ENCODE data around the gene WDR31.
"Not testable (repeated sequence)": the region's sequence is repeated elsewhere in the genome, so short reads cannot be mapped to it uniquely, and the experiment has no call there.

The WDR31 gene

DNA sequence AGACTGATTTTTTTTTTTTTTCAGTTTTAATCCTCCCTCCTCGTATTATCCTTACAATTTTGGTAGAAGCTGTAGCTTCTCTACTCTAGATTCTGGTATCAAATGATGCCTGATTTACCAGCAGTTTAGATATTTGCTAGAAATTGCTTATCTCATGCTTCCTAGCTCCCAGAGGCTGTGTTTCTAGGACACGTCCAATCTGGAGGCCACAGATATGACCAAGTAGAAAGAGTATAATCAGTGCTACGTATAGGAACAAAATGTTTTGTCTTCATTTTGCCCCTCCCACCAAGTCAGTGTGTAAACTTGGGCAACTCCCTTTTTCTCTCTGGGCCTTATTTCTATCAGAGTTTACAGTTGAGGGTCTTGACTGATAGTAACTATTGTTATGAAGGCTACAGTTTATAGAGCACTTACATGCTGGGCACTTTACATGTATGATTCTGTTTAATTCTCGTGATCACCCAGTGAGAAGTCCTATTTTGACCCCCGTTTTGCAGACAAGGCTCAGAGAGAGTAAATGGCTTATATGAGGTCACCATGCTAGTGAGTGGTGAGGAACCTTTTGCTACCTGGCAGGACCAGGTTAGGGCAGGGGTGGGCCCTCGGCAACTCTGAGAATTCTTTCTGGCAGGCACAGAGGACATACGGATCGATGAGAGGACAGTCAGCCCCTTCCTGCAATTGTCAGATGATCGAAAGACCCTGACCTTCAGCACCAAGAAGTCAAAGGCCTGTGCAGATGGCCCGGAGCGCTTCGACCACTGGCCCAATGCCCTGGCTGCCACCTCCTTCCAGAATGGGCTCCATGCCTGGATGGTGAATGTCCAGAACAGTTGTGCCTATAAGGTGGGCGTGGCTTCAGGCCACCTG is 29.1 kb upstream of the WDR31 start:
- DNase-seq (ENCODE audit: low read depth in 2 of 2) = no peak

- DNase-seq (ENCODE audit: low read depth in 2 of 2) = no peak
These were observed 28.4 kb upstream of the WDR31 start for GRCh38 chr9:113368348-113368981.

- not testable (repeated sequence) for DNase-seq (ENCODE audit: low read depth in 2 of 2)
These were observed 25.6 kb upstream of the WDR31 start for GRCh38 chr9:113365652-113366051.

GRCh38 chr9:113364951-113365350 is 24.9 kb upstream of the WDR31 start:
- DNase-seq (ENCODE audit: low read depth in 2 of 2) = no peak

GRCh38 chr9:113363336-113363735 is 23.3 kb upstream of the WDR31 start:
- no peak for DNase-seq (ENCODE audit: low read depth in 2 of 2)

DNA sequence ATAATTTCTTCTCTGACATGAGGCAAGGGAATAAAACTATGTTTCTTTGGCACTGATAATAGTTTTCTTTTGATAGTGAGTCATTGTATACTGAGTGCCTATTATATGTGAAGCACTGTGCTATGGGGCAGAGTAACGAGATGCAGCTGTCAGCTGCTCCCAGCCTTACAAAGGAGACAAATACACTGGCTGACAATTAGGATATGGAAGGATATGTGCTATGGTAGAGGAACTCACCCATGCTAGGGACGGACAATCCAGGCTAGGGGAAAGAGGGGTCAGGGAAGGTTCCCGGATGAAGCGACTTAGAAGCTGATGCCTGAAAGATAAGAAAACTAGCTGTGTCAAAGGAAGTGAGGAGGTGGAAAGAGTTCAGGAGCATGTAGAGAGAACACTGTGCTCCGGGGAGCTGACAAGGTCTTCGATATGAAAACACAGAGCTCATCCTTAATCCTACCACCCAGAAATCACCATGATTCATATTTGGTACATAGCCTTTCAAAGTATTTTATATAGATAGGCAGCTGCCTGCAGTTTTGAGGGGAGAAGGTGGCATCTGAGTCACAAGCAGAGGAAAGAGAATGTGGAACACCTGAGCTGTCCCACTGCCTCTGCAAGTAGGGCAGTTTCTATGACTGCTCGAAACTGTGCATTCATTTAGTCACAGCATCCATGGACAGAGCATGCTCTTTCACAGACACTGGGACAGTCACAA is 21.4 kb upstream of the WDR31 start:
- no peak for DNase-seq (ENCODE audit: low read depth in 2 of 2)

GRCh38 chr9:113360242-113360842 is 20.3 kb upstream of the WDR31 start:
- DNase-seq (ENCODE audit: low read depth in 2 of 2) = no peak

- DNase-seq (ENCODE audit: low read depth in 2 of 2) = no peak
These were observed 19.3 kb upstream of the WDR31 start for GRCh38 chr9:113359385-113359784.

DNA sequence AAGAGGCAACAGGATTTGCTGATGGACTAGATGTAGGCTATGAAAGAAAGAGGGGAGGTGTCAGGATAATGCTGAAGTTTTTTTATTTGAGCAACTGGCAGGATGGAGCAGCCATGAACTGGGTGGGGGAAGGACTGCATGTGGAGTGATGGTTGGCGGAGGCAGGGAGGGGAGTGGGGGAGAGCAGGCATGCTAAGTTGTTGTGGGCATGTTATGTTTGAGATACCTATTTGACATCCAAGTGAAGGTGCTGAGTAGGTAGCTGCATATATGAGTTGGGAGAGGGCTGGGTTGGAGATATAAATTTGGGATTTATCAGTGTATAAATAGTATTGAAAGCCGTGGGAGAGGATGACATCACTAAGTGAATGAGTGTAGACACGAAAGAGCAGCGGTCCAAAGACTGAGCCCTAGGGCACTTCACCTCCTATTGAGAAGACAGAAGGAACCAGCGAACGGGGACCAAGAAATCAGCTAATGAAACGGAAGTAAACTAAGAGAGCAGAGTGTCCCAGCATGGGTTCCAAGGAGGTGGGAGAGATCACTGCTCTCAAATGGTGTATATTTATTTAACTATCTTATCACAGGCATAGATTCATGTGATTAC is 16.7 kb upstream of the WDR31 start:
- DNase-seq (ENCODE audit: low read depth in 2 of 2) = no peak

DNA sequence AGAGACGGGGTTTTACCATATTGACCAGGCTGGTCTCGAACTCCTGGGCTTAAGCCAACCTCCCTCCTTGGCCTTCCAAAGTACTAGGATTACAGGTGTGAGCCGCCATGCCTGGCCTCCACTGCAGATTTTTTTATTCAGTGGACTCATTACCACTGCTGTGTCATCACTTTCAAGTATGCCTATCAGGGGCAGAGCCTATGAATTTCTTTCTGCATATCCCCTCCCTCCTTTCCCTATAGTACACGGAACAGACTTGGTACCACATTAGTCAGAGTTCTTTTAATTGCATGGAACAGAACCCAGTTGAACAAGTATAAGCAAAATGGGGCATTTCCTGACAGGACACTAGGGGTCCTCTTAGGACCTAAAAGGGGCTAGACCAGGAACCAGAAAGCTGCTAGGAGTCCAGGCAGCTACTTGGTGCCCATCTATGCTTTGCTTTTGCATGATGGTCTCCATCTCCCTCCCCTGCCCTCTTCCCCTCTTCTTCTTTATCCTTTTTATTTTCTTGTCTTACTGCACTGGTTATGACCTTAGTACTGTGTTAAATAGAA is 15.0 kb upstream of the WDR31 start:
- DNase-seq (ENCODE audit: low read depth in 2 of 2) = no peak

DNA sequence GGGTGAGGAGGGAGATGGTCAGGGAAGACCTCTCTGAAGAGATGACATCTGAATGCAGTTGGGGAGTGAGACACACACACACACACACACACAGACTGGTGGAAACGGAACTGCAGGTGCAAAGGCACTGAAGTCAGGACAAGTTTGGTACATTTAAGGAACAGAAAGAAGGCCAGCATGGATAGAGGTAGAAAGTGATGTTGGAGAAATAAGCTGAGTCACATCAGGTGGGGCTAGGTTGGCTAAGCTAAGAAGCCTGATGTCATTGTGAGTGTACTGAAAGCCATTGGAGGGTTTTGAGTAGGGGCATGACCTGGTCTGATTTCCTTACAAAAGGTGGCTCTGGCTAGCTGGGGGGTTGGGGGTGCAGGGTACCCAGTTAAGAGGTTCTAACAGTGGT is 12.3 kb upstream of the WDR31 start:
- DNase-seq (ENCODE audit: low read depth in 2 of 2) = no peak

DNA sequence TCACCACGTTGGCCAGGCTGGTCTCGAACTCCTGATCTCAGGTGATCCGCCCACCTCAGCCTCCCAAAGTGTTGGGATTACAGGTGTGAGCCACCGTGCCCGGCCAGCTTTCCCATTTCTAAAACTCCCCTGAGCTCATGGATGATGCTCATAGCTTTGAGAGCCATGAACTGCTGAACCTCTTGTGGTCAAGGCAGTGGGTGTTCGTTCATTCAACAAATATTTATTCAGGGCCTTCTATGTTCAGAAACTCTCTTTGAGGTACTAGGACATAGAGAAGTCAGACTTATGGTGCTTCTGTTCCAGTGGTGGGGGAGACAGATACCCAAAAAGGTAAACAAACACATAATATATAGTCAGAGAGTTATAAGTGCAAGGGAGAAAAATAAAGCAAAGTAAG is 11.9 kb upstream of the WDR31 start:
- no peak for DNase-seq (ENCODE audit: low read depth in 2 of 2)

GRCh38 chr9:113350937-113351336 is 10.9 kb upstream of the WDR31 start:
- no peak for DNase-seq (ENCODE audit: low read depth in 2 of 2)

DNA sequence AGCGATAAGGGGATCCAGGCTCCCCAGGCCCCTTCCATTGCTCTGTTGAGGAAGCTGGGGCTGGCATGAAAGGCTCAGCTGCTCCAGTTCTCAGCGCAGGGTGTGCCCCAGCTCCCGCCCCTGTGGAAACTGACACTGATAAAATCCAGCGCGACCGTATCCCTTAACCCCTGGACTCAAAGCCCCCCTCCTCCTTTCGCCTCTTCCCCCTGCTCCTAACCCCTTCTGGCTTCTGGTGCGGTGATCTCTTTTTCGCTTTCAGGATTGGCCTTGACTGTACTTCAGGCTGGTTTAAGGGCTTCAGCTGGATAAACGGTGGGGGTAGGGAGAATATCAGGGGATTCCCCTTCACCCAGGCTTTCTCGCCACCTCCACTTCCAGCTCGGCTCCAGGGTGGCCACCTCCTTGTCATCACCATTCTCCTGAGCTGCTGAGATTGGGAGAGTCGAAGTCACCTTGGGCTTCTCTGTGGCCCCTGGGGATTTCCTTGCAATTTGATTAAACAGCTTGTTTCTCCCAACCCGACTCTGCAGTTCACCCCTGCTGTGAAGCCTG is 10.1 kb upstream of the WDR31 start:
- no peak for DNase-seq (ENCODE audit: low read depth in 2 of 2)

GRCh38 chr9:113349445-113350094 is 9.5 kb upstream of the WDR31 start, which contains the start of gene BSPRY:
TSS of gene BSPRY (plus strand) at chr9:113349541. CDS start at chr9:113349580, 39 bp downstream.
- DNase-seq (ENCODE audit: low read depth in 2 of 2) = peak in 1 of 2 donors; percentile 18

DNA sequence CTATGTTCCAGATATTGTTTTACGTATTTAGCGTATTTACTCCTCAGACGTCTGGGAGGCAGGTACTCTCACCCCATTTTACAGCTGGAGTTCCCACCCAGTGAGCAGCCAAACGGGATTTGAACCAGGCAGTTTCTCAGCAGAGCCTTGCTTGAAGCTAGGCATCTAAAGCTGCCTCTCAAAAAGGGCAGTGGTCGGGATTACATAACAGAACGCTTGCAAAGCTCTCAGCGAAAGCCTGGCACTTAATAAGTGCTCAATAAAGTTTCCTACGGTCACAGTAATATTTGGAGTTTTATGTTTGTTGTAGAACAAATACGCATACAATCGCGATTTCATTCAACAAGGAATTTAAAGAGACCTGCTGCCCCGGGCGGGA is 9.0 kb upstream of the WDR31 start:
- DNase-seq (ENCODE audit: low read depth in 2 of 2) = no peak

DNA sequence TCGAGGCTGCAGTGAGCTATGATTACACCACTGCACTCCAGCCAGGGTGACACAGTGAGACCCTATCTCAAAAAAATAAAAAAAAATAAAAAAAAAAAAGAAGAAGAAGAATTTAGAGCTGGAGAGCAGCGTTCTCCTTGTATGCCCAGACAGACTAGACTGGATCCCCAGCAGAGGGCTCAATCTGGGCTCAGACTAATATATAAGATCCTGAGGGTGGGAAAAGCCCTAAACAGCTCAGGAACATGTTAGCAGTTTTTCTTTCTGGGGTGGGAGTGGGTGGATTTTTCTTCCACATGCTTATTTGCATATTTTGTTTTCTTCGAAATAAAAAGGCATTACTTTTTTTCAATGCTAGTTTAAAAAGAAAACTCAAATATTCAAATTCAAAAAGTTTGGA is 8.4 kb upstream of the WDR31 start:
- no peak for DNase-seq (ENCODE audit: low read depth in 2 of 2)

DNA sequence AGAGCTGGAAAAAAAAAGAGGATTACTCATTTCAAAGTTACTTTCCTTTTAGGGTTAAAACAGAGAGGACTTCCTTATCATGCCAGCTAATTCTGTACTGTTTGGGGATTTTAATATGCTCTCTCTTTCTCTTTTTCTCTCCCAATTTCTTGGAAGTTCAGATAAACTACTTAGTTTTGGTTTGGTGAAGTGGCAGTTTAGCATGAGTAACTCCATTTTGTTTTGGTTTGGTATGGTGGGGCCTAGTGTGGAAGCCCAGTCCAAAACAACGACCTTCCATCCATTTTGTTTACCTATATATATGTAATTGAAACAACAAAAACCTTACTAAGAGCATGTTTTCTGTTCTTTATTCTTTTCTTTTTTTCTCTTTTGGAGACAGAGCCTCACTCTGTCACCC is 5.6 kb upstream of the WDR31 start:
- DNase-seq (ENCODE audit: low read depth in 2 of 2) = no peak

DNA sequence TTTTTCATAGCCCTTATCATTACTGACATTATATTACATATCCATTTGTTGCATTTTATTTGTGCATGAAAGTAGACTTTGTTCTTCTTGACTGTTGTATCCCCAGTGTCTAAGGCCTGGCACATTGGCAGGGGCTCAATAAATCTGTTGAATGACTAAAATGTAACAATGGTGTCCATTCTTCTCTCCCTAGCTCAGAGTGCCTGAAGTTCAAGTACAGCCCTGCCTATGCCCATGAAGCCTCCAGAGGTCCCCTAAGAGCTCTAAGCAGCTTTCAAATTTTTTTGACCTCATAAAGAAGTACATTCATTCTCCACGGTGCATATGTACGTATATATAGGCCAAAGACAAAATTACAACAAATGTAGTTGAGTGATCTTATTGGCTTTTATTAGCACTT is 5.1 kb upstream of the WDR31 start:
- no peak for DNase-seq (ENCODE audit: low read depth in 2 of 2)

GRCh38 chr9:113343732-113344231 is 3.7 kb upstream of the WDR31 start:
- no peak for DNase-seq (ENCODE audit: low read depth in 2 of 2)

Measured in stimulated activated CD4-positive, alpha-beta T cell treated with anti-CD3 and anti-CD28 coated beads, Interleukin-1b, Interleukin-23, amount 100 ng/mL, for 4 hours (primary cell).